Calu3 (cell line): ENCODE results near the gene GIMAP7. TPM values are rescaled to one million over a fixed set of nuclear protein-coding genes. Genes with fewer than 3 reads are reported as not detected.
"Not testable (repeated sequence)": the region's sequence is repeated elsewhere in the genome, so short reads cannot be mapped to it uniquely, and the experiment has no call there.

Experiments used
- BruUV-seq: library from RNA; stranded (reverse); fragments of 400-500 nt; replicated peaks from 2 replicates; lab custom pipeline; 2021; lab: Mats Ljungman, UMichigan
- CTCF ChIA-PET: fragments of 300-600 bp; sonication (Branson Sonifier 250); formaldehyde crosslinking; loops from one replicate; lab custom pipeline; 2022; ENCODE audit warnings: antibody characterized with exemption; lab: Charles Lee
- DNase-seq: peaks from one replicate; pipeline ENCODE4 v3.0.0; 2022
- H3K27ac Mint-ChIP-seq: one replicate; pipeline ENCODE4 v1.8.0; 2022; ENCODE audit warnings: mixed read lengths; ENCODE audit not compliant: unreplicated experiment
- H3K27me3 Mint-ChIP-seq: one replicate; pipeline ENCODE4 v1.8.0; 2022; ENCODE audit warnings: mixed read lengths; ENCODE audit not compliant: unreplicated experiment
- H3K36me3 Mint-ChIP-seq: one replicate; pipeline ENCODE4 v1.8.0; 2022; ENCODE audit warnings: mild to moderate bottlenecking, moderate library complexity, mixed read lengths; ENCODE audit not compliant: insufficient read depth, unreplicated experiment
- H3K4me1 Mint-ChIP-seq: one replicate; pipeline ENCODE4 v1.8.0; 2022; ENCODE audit warnings: mild to moderate bottlenecking, low read depth, mixed read lengths; ENCODE audit not compliant: unreplicated experiment
- H3K4me3 Mint-ChIP-seq: one replicate; pipeline ENCODE4 v1.8.0; 2022; ENCODE audit warnings: mild to moderate bottlenecking, low read depth, moderate library complexity, mixed read lengths; ENCODE audit not compliant: unreplicated experiment
- H3K9me3 Mint-ChIP-seq: one replicate; pipeline ENCODE4 v1.8.0; 2022; ENCODE audit warnings: low read depth, mixed read lengths; ENCODE audit not compliant: unreplicated experiment
- CTCF ChIP-seq: fragments of 200-600 bp; IDR thresholded peaks from one replicate; pipeline ENCODE4 v1.8.0; 2022; ENCODE audit warnings: antibody characterized with exemption; ENCODE audit not compliant: unreplicated experiment
- intact Hi-C: fragments of 100-400 bp; cut with micrococcal nuclease; formaldehyde crosslinking; loops from one replicate; pipeline ENCODE4 v1.10.0; 2022; ENCODE audit not compliant: unreplicated experiment
- total RNA-seq: library from RNA; stranded (reverse); gene quantifications from 2 replicates; pipeline ENCODE4 v1.2.3, GENCODE V29; 2022

GIMAP7 gene
- total RNA-seq, 1 experiment from 2014 or later: not detected

DNA sequence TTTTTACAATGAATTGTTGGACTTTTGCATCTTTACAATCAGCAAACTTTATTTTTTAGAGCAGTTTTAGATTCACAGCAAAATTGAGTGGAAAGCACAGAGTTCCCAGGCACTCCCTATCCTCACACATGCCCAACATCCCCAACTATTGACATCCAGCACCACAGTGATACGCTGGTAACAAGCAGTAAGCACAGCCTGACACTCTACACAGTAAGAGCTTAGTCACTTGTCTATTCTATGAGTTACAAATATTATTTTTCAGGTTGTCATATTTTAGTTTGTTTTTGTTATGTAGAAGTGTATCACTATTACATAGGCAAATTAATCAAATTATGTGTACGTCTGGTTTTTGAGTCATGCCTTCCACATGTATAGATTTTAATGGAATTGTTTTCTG is 27.0 kb upstream of the GIMAP7 start:
- no peaks in the 10 kb centered on the region for H3K36me3 Mint-ChIP-seq
- DNase-seq: no peak

DNA sequence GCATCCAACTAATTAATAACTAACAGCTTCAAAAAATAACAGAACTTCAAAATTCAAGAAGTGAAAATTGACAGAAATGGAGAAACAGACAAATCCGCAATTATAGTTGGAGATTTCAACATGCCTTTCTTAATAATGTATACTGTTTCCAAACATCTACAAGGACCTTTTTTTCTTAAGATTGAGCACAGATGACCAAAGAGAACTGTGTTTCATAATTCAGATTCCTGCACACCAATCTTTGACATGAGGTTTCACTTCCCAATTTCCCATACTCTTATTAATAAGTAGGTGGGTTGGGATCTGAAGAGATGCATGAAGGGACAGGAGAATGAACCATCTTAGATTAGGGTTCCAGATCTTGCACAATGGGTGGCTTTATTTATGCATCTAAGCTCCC is 24.9 kb upstream of the GIMAP7 start:
- no peak overlapping the region for H3K4me3 Mint-ChIP-seq
- CTCF ChIA-PET: no interaction called here
- no peak for TF ChIP-seq CTCF
- intact Hi-C loops: no loop called here
- H3K27me3 Mint-ChIP-seq: peaks cover 8% of the 10 kb centered on the region
- no peaks in the 10 kb centered on the region for H3K9me3 Mint-ChIP-seq
- DNase-seq: no peak
- BruUV-seq: no TSS peak
- H3K36me3 Mint-ChIP-seq: no peaks in the 10 kb centered on the region
- H3K27ac Mint-ChIP-seq: no peak overlapping the region
- H3K4me1 Mint-ChIP-seq: no peaks in the 10 kb centered on the region

More for the DNA sequence above, 27.0 kb upstream of the GIMAP7 start:
- peaks cover 15% of the 10 kb centered on the region for H3K27me3 Mint-ChIP-seq
- intact Hi-C loops: no loop called here
- no peaks in the 10 kb centered on the region for H3K9me3 Mint-ChIP-seq
- no peak overlapping the region for H3K27ac Mint-ChIP-seq
- BruUV-seq: no TSS peak
- CTCF ChIA-PET: no interaction called here
- H3K4me1 Mint-ChIP-seq: no peaks in the 10 kb centered on the region
- no peak overlapping the region for H3K4me3 Mint-ChIP-seq
- no peak for TF ChIP-seq CTCF

GRCh38 chr7:150493442-150493841 is 21.2 kb upstream of the GIMAP7 start:
- CTCF ChIA-PET, H3K27ac Mint-ChIP-seq, BruUV-seq, H3K9me3 Mint-ChIP-seq, intact Hi-C loops, H3K4me1 Mint-ChIP-seq, H3K4me3 Mint-ChIP-seq, H3K36me3 Mint-ChIP-seq, DNase-seq: not testable (repeated sequence)
- peaks cover 19% of the 10 kb centered on the region for H3K27me3 Mint-ChIP-seq

- intact Hi-C loops: no loop called here
- DNase-seq: no peak
- H3K4me3 Mint-ChIP-seq: no peak overlapping the region
- no peaks in the 10 kb centered on the region for H3K36me3 Mint-ChIP-seq
- no peaks in the 10 kb centered on the region for H3K9me3 Mint-ChIP-seq
- CTCF ChIA-PET: no interaction called here
- no peak for TF ChIP-seq CTCF
- BruUV-seq: no TSS peak
- no peak overlapping the region for H3K27ac Mint-ChIP-seq
- H3K4me1 Mint-ChIP-seq: no peaks in the 10 kb centered on the region
- peaks cover 42% of the 10 kb centered on the region for H3K27me3 Mint-ChIP-seq
Observed at GRCh38 chr7:150502519-150502918, 12.2 kb upstream of the GIMAP7 start.

- BruUV-seq: no TSS peak
- Mint-ChIP-seq H3K36me3 (no peaks in the 10 kb centered on the region), H3K9me3 (no peaks in the 10 kb centered on the region), H3K27ac (no peak overlapping the region), H3K4me1 (no peaks in the 10 kb centered on the region), H3K4me3 (no peak overlapping the region), H3K27me3 (peaks cover 36% of the 10 kb centered on the region)
- intact Hi-C loops: no loop called here
- TF ChIP-seq CTCF: no peak
- CTCF ChIA-PET: no interaction called here
- no peak for DNase-seq
Observed at GRCh38 chr7:150503155-150503554, 11.5 kb upstream of the GIMAP7 start.
